Endometrial microvascular endothelial cells (primary cell): Measurements from ENCODE around the gene MRPS7. TPM values are rescaled to one million over a fixed set of nuclear protein-coding genes. Genes with fewer than 3 reads are reported as not detected.

ENCODE experiments used
- in situ Hi-C: cut with HindIII; loops from 2 replicates; pipeline ENCODE4 v1.10.0; 2017; ENCODE audit warnings: low sequenced_read_pairs, low pct_unique_long_range_greater_than_20kb; ENCODE audit errors: inconsistent ontology term
- total RNA-seq: library from RNA; depleted of rRNA; stranded (reverse); fragments of >200 nt; gene quantifications from one replicate; pipeline ENCODE4 v1.2.3, GENCODE V29; 2015; ENCODE audit errors: inconsistent ontology term

MRPS7 gene
- 56.1 TPM for total RNA-seq

DNA sequence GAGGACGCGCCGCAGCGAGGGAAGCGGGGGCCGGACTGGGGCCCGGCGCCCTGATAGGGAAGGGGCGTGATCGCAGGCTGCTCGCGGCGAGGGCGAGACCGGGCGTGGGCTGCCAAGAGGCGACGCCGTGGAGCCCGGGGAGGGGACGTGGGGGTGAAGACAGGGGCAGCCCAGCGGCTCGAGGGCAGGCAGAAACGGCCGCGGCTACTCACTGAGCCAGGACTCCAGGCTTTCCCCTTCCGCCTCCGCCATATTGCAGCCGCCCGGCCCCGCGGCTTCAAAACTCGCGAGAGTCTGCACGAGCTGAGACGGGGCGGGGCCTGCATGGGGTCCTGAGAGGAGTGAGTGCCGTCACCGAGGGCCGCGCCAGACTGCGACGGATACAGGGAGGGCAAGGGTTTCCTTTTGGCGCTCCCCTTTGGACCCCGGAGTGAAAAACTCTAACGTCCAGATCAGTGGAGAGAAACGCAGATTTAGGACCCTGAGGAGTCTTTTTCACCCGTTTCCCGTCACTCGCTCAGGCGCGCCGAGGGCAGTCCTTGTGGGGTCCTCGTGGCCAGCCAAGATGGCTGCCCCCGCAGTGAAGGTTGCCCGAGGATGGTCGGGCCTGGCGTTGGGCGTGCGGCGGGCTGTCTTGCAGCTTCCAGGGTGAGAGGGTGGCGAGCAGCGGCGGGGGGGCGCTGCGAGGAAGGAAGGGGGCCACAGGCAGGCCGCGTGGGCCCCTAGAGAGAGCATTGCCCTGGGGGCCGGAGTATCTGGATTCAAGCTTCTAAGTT is at the start of gene MRPS7, which contains the start of gene GGA3:
MRPS7 (plus strand) TSS at position 544 of the 776 bp plus-strand sequence; CDS start at position 566, 22 bp downstream.
GGA3 (minus strand) TSS at position 271 of the 776 bp plus-strand sequence; CDS start at position 252, 19 bp downstream.
- in situ Hi-C loops, result no loop called here

GRCh38 chr17:75218131-75218530 is 43.5 kb upstream of the MRPS7 start:
- in situ Hi-C loops, result loop anchor here (25.0 kb wide), 1 partner anchor 156 kb away; no protein-coding TSS in a partner anchor

- in situ Hi-C loops, result loop anchor here (25.0 kb wide), 1 partner anchor 158 kb away; no protein-coding TSS in a partner anchor
Measured at GRCh38 chr17:75219815-75220214, 41.9 kb upstream of the MRPS7 start.

- in situ Hi-C loops, result no loop called here
Measured at GRCh38 chr17:75225016-75225415, 36.7 kb upstream of the MRPS7 start.

DNA sequence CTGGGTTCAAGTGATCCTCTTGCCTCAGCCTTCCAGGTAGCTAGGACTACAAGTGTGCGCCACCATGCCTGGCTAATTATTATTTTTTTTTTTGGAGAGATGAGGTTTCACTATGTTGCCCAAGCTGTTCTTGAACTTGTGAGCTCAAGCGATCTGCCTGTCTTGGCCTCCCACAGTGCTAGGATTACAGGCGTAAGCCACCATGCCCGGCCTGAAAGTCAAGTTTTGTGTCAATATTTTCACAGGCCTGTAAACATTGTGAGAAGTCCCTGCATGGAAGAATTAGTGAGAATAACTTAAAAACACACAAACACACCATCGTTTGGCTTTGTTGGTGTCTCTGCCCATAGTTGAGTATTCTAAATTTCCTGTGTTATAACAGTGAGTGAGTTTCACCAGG is 34.0 kb upstream of the MRPS7 start:
- in situ Hi-C loops, result no loop called here

DNA sequence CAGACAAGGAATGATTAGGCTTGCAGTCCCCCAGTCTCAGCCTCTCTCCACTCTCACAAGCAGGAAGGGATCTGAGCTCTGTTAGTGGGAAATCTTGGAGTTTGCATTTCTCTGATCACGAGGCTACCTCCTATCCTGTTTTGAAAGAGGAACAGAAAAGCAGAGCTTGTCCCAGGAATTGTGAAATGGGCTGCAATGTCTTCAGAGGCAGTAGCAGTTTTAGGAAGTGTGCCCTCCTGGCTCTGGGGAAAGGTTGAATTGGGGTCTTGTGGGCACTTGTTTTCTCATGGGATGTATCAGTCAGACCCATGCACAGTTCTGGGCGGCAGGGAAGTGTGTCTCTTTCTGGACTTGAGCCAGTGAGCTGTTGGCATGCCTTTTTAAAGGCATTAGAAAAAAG is 33.4 kb upstream of the MRPS7 start:
- in situ Hi-C loops, result no loop called here

- in situ Hi-C loops, result no loop called here
Measured at GRCh38 chr17:75228847-75229246, 32.8 kb upstream of the MRPS7 start.

DNA sequence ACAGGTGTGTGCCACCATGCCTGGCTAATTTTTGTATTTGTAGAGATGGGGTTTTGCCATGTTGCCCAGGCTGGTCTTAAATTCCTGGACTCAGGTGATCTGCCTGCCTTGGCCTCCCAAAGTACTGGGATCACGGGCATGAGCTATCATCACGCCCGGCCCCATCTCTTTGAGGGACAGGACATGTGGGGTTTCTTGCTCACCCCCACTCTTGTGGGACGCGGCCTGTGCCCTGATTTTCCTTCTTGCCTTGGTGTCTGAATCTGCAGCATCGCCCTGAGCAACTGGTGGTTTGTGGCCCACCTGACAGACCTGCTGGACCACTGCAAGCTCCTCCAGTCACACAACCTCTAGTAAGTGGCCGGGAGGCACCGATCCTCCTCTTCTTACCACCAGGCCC is 30.6 kb upstream of the MRPS7 start:
- in situ Hi-C loops, result no loop called here

- in situ Hi-C loops, result no loop called here
Measured at GRCh38 chr17:75231741-75232464, 29.8 kb upstream of the MRPS7 start.

GRCh38 chr17:75232786-75233185 is 28.9 kb upstream of the MRPS7 start:
- in situ Hi-C loops, result no loop called here

GRCh38 chr17:75237100-75238014 is 24.3 kb upstream of the MRPS7 start:
- in situ Hi-C loops, result no loop called here

DNA sequence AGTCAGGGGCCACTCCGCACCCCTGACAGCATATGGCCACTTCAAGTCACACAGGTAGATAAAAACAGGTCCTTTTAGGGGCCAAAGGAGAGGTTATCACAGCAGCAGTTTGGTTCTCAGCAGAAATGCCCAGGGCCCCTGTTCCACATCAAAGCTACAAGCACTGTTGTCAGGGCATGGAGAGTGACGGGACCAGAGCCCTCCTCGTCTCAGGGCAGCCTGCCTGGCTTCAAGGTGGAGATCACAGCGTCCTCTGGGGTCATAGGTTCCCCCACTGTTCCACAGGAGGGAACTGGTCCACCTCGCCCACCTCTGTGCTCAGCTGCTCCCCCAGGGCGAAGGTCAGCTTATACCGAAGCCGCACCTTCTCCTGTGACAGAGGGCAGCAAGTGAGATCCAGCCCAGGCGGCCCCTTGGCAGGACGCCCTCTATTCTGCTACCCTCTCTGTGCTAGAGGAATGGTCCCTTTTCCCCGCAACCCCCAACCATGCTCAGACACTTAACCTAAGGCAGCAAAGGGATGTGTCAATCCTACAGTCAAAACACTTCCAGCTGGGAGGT is 23.6 kb upstream of the MRPS7 start:
- in situ Hi-C loops, result no loop called here

GRCh38 chr17:75238684-75239191 is 22.9 kb upstream of the MRPS7 start:
- in situ Hi-C loops, result no loop called here

DNA sequence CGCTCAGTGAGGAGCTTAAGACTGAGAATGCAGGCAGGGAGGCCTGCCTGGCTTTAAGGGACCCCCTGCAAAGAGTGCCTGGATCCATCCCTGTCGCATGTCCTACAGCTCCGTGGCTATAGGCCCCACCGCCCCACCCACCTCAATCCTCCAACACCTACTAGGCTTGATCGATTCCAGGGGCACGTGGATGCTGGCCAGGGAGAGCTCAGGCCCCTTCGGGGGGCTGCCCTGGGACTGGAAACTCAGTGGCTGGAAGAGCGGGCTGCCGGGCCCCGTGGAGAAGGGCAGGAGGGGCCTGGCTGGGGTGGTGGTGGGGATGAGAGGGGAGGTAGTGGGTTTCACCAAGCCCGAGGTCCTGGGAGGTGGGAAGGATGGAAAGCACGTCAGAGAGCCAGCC is 22.5 kb upstream of the MRPS7 start:
- in situ Hi-C loops, result no loop called here

DNA sequence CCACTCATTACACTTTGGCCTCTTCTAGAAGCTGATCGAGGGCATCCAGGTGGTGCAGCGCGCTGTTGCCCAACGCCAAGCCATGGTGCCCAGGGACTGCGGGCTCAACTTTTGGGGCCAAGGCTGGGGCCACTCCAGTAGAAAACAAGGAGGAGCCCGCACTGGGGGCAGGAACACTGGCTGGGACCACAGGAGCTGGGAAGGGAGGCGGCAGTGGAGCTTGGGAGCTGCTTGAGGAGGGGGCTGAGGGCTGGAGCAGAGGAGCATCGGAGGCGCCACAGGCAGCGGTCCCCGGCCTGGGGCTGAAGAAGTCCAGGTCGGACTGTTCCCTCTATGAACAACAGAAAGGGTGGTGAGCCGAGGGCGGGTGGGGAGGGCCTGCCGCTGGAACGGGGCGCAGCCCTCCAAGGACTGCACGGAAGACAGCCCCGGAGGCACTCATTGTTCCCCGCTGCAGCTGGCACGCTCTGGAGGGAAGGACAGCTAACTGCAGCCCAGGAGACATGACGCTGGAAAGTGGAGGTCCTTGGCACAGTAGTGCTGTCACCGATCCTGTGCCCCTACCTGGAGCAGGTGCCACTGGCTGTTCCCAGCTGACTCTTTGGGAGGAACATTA is 21.8 kb upstream of the MRPS7 start:
- in situ Hi-C loops, result no loop called here

DNA sequence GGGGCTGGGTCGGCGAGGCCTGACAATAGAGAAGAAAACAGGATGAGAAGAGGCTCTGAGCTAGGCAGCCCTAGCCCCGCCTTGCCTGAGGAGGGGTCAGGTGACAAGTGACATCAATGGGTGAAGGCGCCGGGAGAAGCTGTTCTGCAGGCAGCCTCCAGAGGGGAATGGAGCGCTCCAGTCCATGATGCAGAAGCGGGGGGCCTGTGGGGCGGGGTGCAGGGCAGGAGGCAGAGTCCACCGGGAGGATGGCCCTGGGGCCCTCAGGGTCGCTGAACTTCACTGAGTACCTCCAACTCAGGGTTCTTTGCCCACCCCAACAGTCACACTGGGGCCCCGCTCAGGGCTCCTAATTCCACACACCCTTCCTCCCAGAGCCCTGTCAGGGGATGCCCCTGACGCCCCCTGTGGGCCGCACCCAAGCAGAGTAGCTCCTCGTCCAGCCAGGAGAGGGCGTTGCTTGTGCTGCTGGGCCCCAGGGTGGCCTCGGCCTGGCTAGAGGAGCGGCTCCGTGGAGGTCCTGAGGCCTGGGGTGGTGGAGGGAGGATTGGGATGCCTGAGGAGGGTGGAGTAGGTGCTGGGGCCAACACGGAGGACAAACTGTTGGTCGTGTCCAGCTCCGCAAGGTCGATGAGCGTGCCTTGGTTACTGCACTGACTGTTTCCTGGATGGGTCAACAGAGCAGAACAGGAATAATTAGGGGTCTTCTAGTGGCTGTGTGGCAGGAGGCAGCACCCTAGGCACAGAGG is 21.1 kb upstream of the MRPS7 start:
- in situ Hi-C loops, result no loop called here

- in situ Hi-C loops, result no loop called here
Measured at GRCh38 chr17:75241143-75241430, 20.6 kb upstream of the MRPS7 start.

- in situ Hi-C loops, result no loop called here
Measured at GRCh38 chr17:75241502-75241901, 20.2 kb upstream of the MRPS7 start.
